ENCODE data around the gene BPIFB6. TPM values are rescaled to one million over a fixed set of nuclear protein-coding genes. Genes with fewer than 3 reads are reported as not detected.

Gene BPIFB6
- total RNA-seq, 4 donors from 2014 or later, result not detected

- H3K27me3 ChIP-seq, result peaks cover 0 to 18% (median 0%) of the 10 kb centered on the region in 4 donors
- WGBS, 2 donors, result 13 to 56% methylated on average over 1 to 2 of the region's 4 CpGs
- no peaks in the 10 kb centered on the region for H3K36me3 ChIP-seq
- TF ChIP-seq POLR2A (IDR thresholded peaks at IDR 0.05) (no peak), CTCF (IDR thresholded peaks at IDR 0.05) (no peak)
- H3K9me3 ChIP-seq, result no peaks in the 10 kb centered on the region
- H3K27ac ChIP-seq, result no peak overlapping the region
- no peak overlapping the region for H3K4me3 ChIP-seq
- DNase-seq, result no peak
- intact Hi-C loops (cut with DNase I), result no loop called here
- H3K4me1 ChIP-seq, result no peaks in the 10 kb centered on the region
Observed at GRCh38 chr20:33022289-33022688, 9.2 kb upstream of the BPIFB6 start.

DNA sequence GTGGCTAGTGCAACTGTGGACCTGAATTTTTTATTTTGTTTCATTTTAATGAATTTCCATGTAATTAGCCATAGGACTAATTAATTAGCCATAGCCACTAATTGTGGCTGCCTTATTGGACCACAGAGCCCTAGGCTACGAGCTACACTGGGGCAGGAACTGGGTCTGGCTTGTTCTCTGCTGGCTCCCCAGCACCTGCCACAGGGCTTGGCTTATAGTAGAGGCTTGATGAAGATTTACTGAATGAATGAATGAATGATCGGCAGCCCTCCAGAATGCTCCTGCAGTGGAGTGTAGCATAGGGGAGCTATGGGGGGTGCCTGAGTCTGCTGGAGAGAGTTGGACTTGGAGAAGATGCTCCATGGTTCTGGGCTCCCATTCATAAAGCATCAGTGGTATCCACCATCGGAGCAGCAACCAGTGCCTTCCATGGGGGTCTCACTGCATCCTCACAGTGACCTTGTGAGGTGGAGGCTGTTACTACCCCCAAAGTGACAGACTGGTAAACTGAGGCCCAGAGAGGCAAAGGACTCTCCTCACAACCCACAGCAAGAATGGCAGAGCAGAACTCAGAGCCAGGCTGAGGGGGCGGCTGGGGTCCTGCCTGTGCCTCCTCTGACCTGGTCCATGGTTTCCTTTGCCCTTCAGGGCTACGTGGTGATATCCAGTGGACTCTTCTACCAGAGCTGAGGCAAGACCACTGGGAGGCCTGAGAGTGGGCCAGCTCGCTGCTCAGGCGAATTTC is 8.6 kb upstream of the BPIFB6 start:
- H3K36me3 ChIP-seq, result no peaks in the 10 kb centered on the region
- H3K4me1 ChIP-seq, result no peaks in the 10 kb centered on the region
- TF ChIP-seq CTCF (IDR thresholded peaks at IDR 0.05) (no peak), POLR2A (IDR thresholded peaks at IDR 0.05) (no peak)
- H3K27ac ChIP-seq, result no peak overlapping the region
- intact Hi-C loops (cut with DNase I), result no loop called here
- no peak for DNase-seq
- H3K4me3 ChIP-seq, result no peak overlapping the region
- H3K9me3 ChIP-seq, result no peaks in the 10 kb centered on the region
- peaks cover 0 to 18% (median 0%) of the 10 kb centered on the region in 4 donors for H3K27me3 ChIP-seq
- 61 to 71% methylated on average over 5 to 7 of the region's 7 CpGs for WGBS, 2 donors

DNA sequence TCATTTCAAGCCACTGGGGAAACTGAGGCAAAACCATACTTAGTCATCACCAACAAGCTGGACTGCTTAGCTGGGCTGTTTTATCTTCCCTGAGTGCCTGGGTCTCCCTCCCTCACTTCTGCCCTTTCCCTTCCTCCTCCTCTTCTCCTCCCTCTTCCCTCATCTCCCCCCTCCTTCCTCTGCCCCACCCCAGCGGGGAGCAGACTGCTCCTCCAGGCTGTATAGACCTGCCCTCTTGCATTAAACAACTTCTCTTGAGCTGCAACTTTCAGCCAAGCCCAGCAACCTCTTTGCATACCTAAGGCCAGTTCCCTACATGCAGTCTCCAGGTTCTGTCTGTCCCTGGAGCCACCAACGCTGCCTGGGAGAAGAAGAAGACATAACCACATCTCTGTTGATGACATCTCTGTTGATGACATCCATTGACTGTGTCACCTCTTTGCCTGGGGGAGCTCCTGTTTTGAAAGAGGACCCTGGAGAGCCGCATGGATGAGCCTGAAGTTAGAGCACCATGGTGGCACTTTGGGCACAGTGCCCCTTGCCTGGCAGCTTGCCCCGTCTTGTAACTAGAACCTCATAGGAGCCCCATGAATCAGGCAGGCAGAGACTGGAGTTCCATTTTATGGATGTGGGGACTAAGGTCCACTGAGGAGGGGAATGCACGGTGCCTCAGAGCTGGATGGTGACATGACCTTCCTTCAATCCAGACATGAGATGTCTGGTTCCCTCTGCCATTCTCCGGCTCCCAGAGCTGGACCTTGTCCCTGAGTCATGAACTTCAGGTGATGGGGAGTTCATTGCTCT is 7.8 kb upstream of the BPIFB6 start:
- WGBS, 2 donors, result 27 to 81% methylated on average over 2 to 6 of the region's 6 CpGs
- Histone ChIP-seq H3K27me3 (peaks cover 0 to 22% (median 0%) of the 10 kb centered on the region in 4 donors), H3K36me3 (no peaks in the 10 kb centered on the region), H3K27ac (no peak overlapping the region), H3K9me3 (no peaks in the 10 kb centered on the region), H3K4me3 (no peak overlapping the region), H3K4me1 (no peaks in the 10 kb centered on the region)
- TF ChIP-seq POLR2A (IDR thresholded peaks at IDR 0.05) (no peak), CTCF (IDR thresholded peaks at IDR 0.05) (no peak)
- DNase-seq, result no peak
- intact Hi-C loops (cut with DNase I), result no loop called here

- no peaks in the 10 kb centered on the region for H3K9me3 ChIP-seq
- intact Hi-C loops (cut with DNase I), result no loop called here
- no peak for DNase-seq
- H3K36me3 ChIP-seq, result no peaks in the 10 kb centered on the region
- no peaks in the 10 kb centered on the region for H3K4me1 ChIP-seq
- peaks cover 0 to 26% (median 0%) of the 10 kb centered on the region in 4 donors for H3K27me3 ChIP-seq
- H3K4me3 ChIP-seq, result no peak overlapping the region
- 83% methylated on average over 1 of the region's 1 CpG; no CpG with 5 or more reads in 1 of the 2 donors for WGBS, 2 donors
- TF ChIP-seq POLR2A (IDR thresholded peaks at IDR 0.05) (no peak), CTCF (IDR thresholded peaks at IDR 0.05) (no peak)
- no peak overlapping the region for H3K27ac ChIP-seq
Observed at GRCh38 chr20:33024243-33024560, 7.2 kb upstream of the BPIFB6 start.

DNA sequence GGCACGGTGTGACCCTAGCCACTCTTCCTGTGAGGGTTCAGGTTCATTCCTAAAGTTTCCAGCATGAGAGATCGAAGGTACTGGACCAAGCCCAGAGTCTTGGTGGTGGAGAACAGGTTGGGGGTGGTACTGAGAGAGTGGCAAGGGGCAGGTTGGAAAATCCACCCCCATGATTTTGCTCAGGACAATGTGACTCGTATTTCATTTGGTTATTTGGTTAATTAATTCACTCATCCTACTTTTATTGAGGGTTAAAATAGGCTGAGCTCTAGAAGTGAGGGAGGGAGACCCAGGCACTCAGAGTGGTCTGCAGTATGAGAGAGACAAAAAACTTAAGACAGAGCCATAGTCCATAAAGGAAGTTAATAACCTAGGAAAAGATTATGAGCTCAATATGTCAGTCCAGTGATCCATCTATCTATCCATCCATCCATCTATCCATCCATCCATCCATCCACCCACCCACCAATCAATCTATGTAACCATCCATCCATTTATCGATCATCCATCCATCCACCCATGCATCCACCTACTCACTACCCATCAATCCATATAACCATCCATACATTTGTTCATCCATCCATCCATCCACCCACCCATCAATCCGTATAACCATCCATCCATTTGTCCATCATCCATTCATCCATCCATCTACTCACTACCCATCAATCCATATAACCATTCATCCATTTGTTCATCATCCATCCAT is 6.7 kb upstream of the BPIFB6 start:
- H3K4me1 ChIP-seq, result no peaks in the 10 kb centered on the region
- no peak for DNase-seq
- H3K27me3 ChIP-seq, result peaks cover 0 to 32% (median 0%) of the 10 kb centered on the region in 4 donors
- TF ChIP-seq CTCF (IDR thresholded peaks at IDR 0.05) (no peak), POLR2A (IDR thresholded peaks at IDR 0.05) (no peak)
- H3K9me3 ChIP-seq, result no peaks in the 10 kb centered on the region
- H3K4me3 ChIP-seq, result no peak overlapping the region
- no peaks in the 10 kb centered on the region for H3K36me3 ChIP-seq
- no peak overlapping the region for H3K27ac ChIP-seq
- WGBS, 2 donors, result 70 to 73% methylated on average over 5 of the region's 5 CpGs
- intact Hi-C loops (cut with DNase I), result no loop called here

Data from esophagus squamous epithelium (tissue), 5 donors.